KMS-11 (cell line): ENCODE measurements around the gene ZNF502.

ENCODE experiments used
- H2AFZ ChIP-seq: fragments of 200-600 bp; sonication (generic); 2 replicates; pipeline ENCODE4 v1.6.1; 2016; ENCODE audit warnings: antibody characterized with exemption, mixed run types, low read depth
- H3K27ac ChIP-seq: fragments of 200-600 bp; sonication (generic); 2 replicates; pipeline ENCODE4 v1.6.1; 2016; ENCODE audit warnings: mild to moderate bottlenecking, mixed run types
- H3K27me3 ChIP-seq: fragments of 200-600 bp; sonication (generic); 2 replicates; pipeline ENCODE4 v1.6.1; 2017; ENCODE audit warnings: mild to moderate bottlenecking, low read depth, mixed run types, moderate library complexity; ENCODE audit not compliant: insufficient read depth
- H3K36me3 ChIP-seq: fragments of 200-600 bp; sonication (generic); 2 replicates; pipeline ENCODE4 v1.6.1; 2017; ENCODE audit warnings: mild to moderate bottlenecking, mixed run types; ENCODE audit not compliant: insufficient read depth
- H3K4me1 ChIP-seq: fragments of 200-600 bp; sonication (generic); 2 replicates; pipeline ENCODE4 v1.6.1; 2016; ENCODE audit warnings: mild to moderate bottlenecking, low read depth, mixed run types; ENCODE audit not compliant: poor library complexity, severe bottlenecking
- H3K4me2 ChIP-seq: fragments of 200-600 bp; sonication (generic); 2 replicates; pipeline ENCODE4 v1.7.0; 2016; ENCODE audit warnings: mild to moderate bottlenecking, mixed run types
- H3K4me3 ChIP-seq: fragments of 200-600 bp; sonication (generic); IDR thresholded peaks from 2 replicates; pipeline ENCODE4 v1.6.1; 2017; ENCODE audit warnings: low read depth, low read length, mixed read lengths; ENCODE audit not compliant: insufficient read depth
- H3K79me2 ChIP-seq: fragments of 200-600 bp; sonication (generic); 2 replicates; pipeline ENCODE4 v1.6.1; 2016; ENCODE audit warnings: low read depth, mixed run types; ENCODE audit not compliant: insufficient read depth
- H3K9ac ChIP-seq: fragments of 200-600 bp; sonication (generic); 2 replicates; pipeline ENCODE4 v1.6.1; 2016; ENCODE audit warnings: mild to moderate bottlenecking, mixed run types
- H4K20me1 ChIP-seq: fragments of 200-600 bp; sonication (generic); 2 replicates; pipeline ENCODE4 v1.6.1; 2016; ENCODE audit warnings: mild to moderate bottlenecking, mixed run types; ENCODE audit not compliant: insufficient read depth
- CTCF ChIP-seq: fragments of 200-600 bp; sonication (generic); conservative IDR thresholded peaks from 2 replicates; pipeline ENCODE4 v1.6.1; 2017; ENCODE audit warnings: low read depth, mild to moderate bottlenecking, antibody characterized with exemption, low read length, moderate library complexity, mixed read lengths

Gene ZNF502

GRCh38 chr3:44762170-44762677, 49.8 kb downstream of the ZNF502 start:
- H2AFZ ChIP-seq, result peak overlapping the region; percentile 59
- no peaks in the 10 kb centered on the region for H3K27me3 ChIP-seq
- peaks cover 51% of the 10 kb centered on the region for H3K79me2 ChIP-seq
- H4K20me1 ChIP-seq, result no peaks in the 10 kb centered on the region
- peak overlapping the region; percentile 78 for H3K27ac ChIP-seq
- peak overlapping the region; percentile 86 for H3K9ac ChIP-seq
- peak overlapping the region; percentile 46 for H3K4me2 ChIP-seq
- H3K36me3 ChIP-seq, result no peaks in the 10 kb centered on the region
- no peaks in the 10 kb centered on the region for H3K4me1 ChIP-seq
- H3K4me3 ChIP-seq, result no peak overlapping the region
- no peak for TF ChIP-seq CTCF

GRCh38 chr3:44762690-44763089, 50.2 kb downstream of the ZNF502 start:
- H2AFZ ChIP-seq, result peak overlapping the region; percentile 59
- H4K20me1 ChIP-seq, result no peaks in the 10 kb centered on the region
- H3K36me3 ChIP-seq, result no peaks in the 10 kb centered on the region
- H3K4me2 ChIP-seq, result peak overlapping the region; percentile 46
- H3K27me3 ChIP-seq, result no peaks in the 10 kb centered on the region
- H3K27ac ChIP-seq, result peak overlapping the region; percentile 78; the same call in 1 of the 2 replicates
- no peak overlapping the region for H3K4me3 ChIP-seq
- peaks cover 50% of the 10 kb centered on the region for H3K79me2 ChIP-seq
- H3K9ac ChIP-seq, result peak overlapping the region; percentile 86
- no peak for TF ChIP-seq CTCF
- no peaks in the 10 kb centered on the region for H3K4me1 ChIP-seq

- H3K36me3 ChIP-seq, result no peaks in the 10 kb centered on the region
- no peak overlapping the region for H3K4me3 ChIP-seq
- no peak overlapping the region for H3K9ac ChIP-seq
- peaks cover 46% of the 10 kb centered on the region for H3K79me2 ChIP-seq
- no peaks in the 10 kb centered on the region for H3K4me1 ChIP-seq
- TF ChIP-seq CTCF, result no peak
- no peak overlapping the region for H3K27ac ChIP-seq
- H2AFZ ChIP-seq, result no peak overlapping the region
- H3K27me3 ChIP-seq, result no peaks in the 10 kb centered on the region
- H4K20me1 ChIP-seq, result no peaks in the 10 kb centered on the region
- H3K4me2 ChIP-seq, result no peak overlapping the region
Observed at GRCh38 chr3:44764248-44764647, 51.8 kb downstream of the ZNF502 start.

GRCh38 chr3:44771424-44772098, 59.1 kb downstream of the ZNF502 start:
- no peaks in the 10 kb centered on the region for H3K4me1 ChIP-seq
- H4K20me1 ChIP-seq, result no peaks in the 10 kb centered on the region
- no peak for TF ChIP-seq CTCF
- H3K79me2 ChIP-seq, result peaks cover 15% of the 10 kb centered on the region; the same call in 1 of the 2 replicates
- no peak overlapping the region for H3K27ac ChIP-seq
- no peaks in the 10 kb centered on the region for H3K27me3 ChIP-seq
- H2AFZ ChIP-seq, result no peak overlapping the region
- H3K4me2 ChIP-seq, result no peak overlapping the region
- H3K36me3 ChIP-seq, result no peaks in the 10 kb centered on the region
- no peak overlapping the region for H3K9ac ChIP-seq
- H3K4me3 ChIP-seq, result no peak overlapping the region
